Prostate gland (tissue), 2 donors: ENCODE data around the gene BRCA1. TPM values are rescaled to one million over a fixed set of nuclear protein-coding genes. Genes with fewer than 3 reads are reported as not detected.

Experiments
- DNase-seq: peaks from one replicate; pipeline ENCODE4 v3.0.0-alpha.2; 2019; ENCODE audit warnings: low spot score
- H3K27ac ChIP-seq, 2 donors: fragments of 200-600 bp; sonication (generic); 2 replicates each; pipeline ENCODE4 v1.5.1; 2017 to 2019
- H3K27me3 ChIP-seq: fragments of 200-600 bp; sonication (generic); replicated peaks from 2 replicates; pipeline ENCODE4 v1.5.1; 2019; ENCODE audit not compliant: insufficient read depth
- H3K36me3 ChIP-seq, 2 donors: fragments of 200-600 bp; sonication (generic); 1 replicate in 1 of 2; 2 replicates in 1 of 2; pipeline versions ENCODE4 v1.5.1 to v1.8.1; 2017 to 2019
- H3K4me1 ChIP-seq: fragments of 200-600 bp; sonication (generic); replicated peaks from 2 replicates; pipeline ENCODE4 v1.5.1; 2019
- H3K4me3 ChIP-seq, 2 donors: fragments of 200-600 bp; sonication (generic); 2 replicates each; pipeline ENCODE4 v1.5.1; 2017 to 2019
- H3K9me3 ChIP-seq: fragments of 200-600 bp; sonication (generic); 2 replicates; pipeline ENCODE4 v1.5.1; 2017
- POLR2A ChIP-seq: fragments of 450-650 bp; IDR thresholded peaks from one replicate; pipeline ENCODE4 v1.6.1; 2016; ENCODE audit warnings: antibody characterized with exemption, mild to moderate bottlenecking
- POLR2AphosphoS5 ChIP-seq: sonication (generic); formaldehyde crosslinking; IDR thresholded peaks from one replicate; pipeline ENCODE4 v1.6.1; 2017; ENCODE audit warnings: antibody characterized with exemption
- WGBS: methylation state at CpG from one replicate; pipeline ENCODE4 v1.1.5; 2018; 5-methylcytosine and 5-hydroxymethylcytosine counted together
- intact Hi-C: fragments of 100-400 bp; cut with DNase I; formaldehyde crosslinking; loops from one replicate; pipeline ENCODE4 v1.14.2; 2022
- total RNA-seq, 2 donors: library from RNA; depleted of rRNA; stranded (reverse); fragments of >200 nt; gene quantifications; one replicate each; pipeline ENCODE4 v1.1.0, GENCODE V29; 2016
- TF ChIP-seq, protein P1 (sequence below), 4 experiments: fragments of 200-600 bp in 2 of 4; fragments of 450-650 bp in 2 of 4; sonication (generic) in 2 of 4; IDR thresholded peaks; 1 replicate in 3 of 4; 2 replicates in 1 of 4; pipeline ENCODE4 v1.5.1; 2016 to 2019; ENCODE audit warnings: antibody characterized with exemption in 4 of 4, mild to moderate bottlenecking in 2 of 4, moderate library complexity in 2 of 4

The BRCA1 gene
- total RNA-seq, 2 donors from 2014 or later = 9.1 to 12.8 TPM

DNA sequence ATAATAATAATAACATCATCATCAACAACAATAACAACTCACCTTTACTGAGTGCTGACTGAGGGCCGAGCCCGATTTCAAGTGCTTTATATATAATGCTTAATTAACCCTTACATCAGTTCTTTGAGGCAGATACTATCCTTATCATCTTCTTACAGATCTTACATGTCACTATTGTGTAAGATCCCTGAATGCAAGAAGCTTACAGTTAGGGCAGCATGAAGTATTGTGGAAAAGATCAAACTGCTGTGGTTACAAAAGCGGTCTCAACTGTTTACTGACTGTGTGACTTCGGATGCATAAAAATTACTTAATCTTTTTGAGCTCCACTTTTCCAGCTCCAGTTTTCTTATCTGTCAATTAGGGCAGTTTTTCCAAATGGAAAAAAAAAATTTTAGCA lies 106.2 kb downstream of the BRCA1 start:
- Histone ChIP-seq H3K27ac (no peak overlapping the region), H3K9me3 (no peaks in the 10 kb centered on the region), H3K27me3 (no peaks in the 10 kb centered on the region), H3K4me1 (peaks cover 5% of the 10 kb centered on the region), H3K36me3 (no peaks in the 10 kb centered on the region), H3K4me3 (no peak overlapping the region)
- no peak for TF ChIP-seq POLR2A
- DNase-seq = no peak
- 61% methylated on average over 4 of the region's 4 CpGs for WGBS
- intact Hi-C loops = no loop called here

DNA sequence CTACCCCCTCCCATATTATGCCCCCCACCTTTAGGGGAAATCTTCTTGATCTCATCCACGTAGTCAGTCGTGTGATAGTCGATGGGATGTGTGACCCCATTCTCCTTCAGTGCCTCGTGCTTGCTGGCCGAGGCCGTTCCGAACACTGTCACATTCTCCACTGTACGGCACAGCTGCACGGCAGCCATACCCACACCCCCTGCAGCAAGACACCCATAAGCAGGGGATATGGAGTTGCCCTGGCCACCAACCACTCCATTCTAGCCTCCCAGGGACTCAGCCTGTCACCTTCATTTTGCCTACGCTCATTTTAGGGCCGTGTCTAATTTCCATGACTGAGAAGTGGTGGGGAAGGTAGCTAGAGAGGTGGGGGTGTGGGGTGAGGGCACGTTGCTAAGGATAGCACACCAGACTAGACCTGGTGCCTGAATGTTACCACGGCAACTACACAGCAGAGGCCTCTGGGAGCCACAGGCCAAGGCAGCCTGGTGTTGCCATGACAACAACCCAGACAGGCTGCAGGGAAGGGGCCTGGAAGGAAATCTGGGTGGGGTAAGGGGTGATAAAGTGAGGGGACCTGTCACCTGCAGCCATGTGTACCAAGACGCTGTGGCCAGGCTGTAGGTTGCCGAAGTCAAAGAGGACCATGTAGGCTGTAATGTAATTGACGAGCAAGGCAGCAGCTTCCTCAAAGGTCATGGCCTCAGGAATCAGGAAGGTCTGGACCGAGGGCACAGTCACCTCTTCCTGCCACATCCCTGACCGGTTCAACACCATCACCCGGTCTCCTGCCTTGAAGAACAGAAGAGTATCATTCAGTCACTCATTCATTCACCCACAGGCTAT lies 106.9 kb downstream of the BRCA1 start:
- Histone ChIP-seq H3K4me1 (peaks cover 5% of the 10 kb centered on the region), H3K27ac (no peak overlapping the region), H3K27me3 (no peaks in the 10 kb centered on the region), H3K9me3 (no peaks in the 10 kb centered on the region), H3K4me3 (no peak overlapping the region), H3K36me3 (no peaks in the 10 kb centered on the region)
- TF ChIP-seq, protein P1, sequence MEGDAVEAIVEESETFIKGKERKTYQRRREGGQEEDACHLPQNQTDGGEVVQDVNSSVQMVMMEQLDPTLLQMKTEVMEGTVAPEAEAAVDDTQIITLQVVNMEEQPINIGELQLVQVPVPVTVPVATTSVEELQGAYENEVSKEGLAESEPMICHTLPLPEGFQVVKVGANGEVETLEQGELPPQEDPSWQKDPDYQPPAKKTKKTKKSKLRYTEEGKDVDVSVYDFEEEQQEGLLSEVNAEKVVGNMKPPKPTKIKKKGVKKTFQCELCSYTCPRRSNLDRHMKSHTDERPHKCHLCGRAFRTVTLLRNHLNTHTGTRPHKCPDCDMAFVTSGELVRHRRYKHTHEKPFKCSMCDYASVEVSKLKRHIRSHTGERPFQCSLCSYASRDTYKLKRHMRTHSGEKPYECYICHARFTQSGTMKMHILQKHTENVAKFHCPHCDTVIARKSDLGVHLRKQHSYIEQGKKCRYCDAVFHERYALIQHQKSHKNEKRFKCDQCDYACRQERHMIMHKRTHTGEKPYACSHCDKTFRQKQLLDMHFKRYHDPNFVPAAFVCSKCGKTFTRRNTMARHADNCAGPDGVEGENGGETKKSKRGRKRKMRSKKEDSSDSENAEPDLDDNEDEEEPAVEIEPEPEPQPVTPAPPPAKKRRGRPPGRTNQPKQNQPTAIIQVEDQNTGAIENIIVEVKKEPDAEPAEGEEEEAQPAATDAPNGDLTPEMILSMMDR (IDR thresholded peaks at IDR 0.05) = no peak
- TF ChIP-seq POLR2AphosphoS5 = no peak
- TF ChIP-seq POLR2A = no peak
- DNase-seq = no peak
- intact Hi-C loops = no loop called here
- 67% methylated on average over 19 of the region's 19 CpGs for WGBS

DNA sequence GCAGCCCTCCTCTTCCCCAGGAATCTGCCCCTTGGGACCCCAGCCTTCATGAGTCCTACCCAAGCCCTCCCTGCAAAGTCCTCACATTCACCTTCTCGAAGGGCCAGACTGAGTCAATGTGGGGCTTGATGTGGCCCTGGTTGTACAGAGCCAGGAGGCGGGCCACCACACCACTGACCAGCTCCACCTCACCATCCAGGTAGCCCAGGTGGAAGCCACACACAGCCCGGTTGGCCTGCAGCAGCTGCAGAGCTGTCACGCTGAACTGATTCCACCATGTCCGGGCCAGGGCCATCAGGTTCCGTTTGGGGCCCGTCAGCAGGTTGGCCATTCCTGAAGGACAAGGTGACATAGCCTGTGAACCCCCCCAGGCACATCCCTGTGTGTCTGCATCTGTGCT lies 108.9 kb downstream of the BRCA1 start:
- no peaks in the 10 kb centered on the region for H3K27me3 ChIP-seq
- H3K4me3 ChIP-seq = no peak overlapping the region
- no peaks in the 10 kb centered on the region for H3K9me3 ChIP-seq
- H3K27ac ChIP-seq = peak overlapping the region; percentile 5 to 27
- WGBS = no CpG with 5 or more reads among the region's 7 CpGs
- TF ChIP-seq POLR2AphosphoS5 (no peak), POLR2A (no peak)
- TF ChIP-seq, protein P1 (IDR thresholded peaks at IDR 0.05) = no peak
- peaks cover 0 to 3% of the 10 kb centered on the region in 2 donors for H3K36me3 ChIP-seq
- intact Hi-C loops = no loop called here
- no peak for DNase-seq
- peaks cover 5% of the 10 kb centered on the region for H3K4me1 ChIP-seq

DNA sequence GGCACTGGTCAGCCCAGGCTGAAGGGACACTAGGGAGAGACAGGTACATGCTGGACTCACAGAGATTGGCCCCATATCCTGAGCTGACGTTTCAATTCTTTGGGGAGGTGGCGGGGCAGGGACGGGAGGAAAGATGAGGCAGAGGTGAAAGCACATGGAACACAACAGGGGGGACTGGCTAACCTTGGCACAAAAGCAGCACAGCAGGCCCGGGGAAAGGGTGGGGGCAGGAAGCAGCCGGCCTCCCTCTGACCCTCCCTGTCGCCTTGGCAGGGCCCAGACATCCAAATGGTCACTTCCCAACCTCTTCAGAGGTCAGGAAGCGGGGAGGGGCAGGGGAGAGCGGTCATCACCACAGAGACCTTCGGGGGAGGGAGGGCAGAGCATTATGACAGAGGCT lies 109.6 kb downstream of the BRCA1 start:
- H3K27ac ChIP-seq = peak overlapping the region; percentile 33 to 41
- H3K9me3 ChIP-seq = no peaks in the 10 kb centered on the region
- peak; percentile 30 for TF ChIP-seq POLR2AphosphoS5
- TF ChIP-seq, protein P1 (IDR thresholded peaks at IDR 0.05) = no peak
- no peak overlapping the region for H3K4me3 ChIP-seq
- intact Hi-C loops = no loop called here
- no peak for DNase-seq
- peaks cover 5% of the 10 kb centered on the region for H3K4me1 ChIP-seq
- 59% methylated on average over 9 of the region's 9 CpGs for WGBS
- peaks cover 0 to 3% of the 10 kb centered on the region in 2 donors for H3K36me3 ChIP-seq
- no peaks in the 10 kb centered on the region for H3K27me3 ChIP-seq

DNA sequence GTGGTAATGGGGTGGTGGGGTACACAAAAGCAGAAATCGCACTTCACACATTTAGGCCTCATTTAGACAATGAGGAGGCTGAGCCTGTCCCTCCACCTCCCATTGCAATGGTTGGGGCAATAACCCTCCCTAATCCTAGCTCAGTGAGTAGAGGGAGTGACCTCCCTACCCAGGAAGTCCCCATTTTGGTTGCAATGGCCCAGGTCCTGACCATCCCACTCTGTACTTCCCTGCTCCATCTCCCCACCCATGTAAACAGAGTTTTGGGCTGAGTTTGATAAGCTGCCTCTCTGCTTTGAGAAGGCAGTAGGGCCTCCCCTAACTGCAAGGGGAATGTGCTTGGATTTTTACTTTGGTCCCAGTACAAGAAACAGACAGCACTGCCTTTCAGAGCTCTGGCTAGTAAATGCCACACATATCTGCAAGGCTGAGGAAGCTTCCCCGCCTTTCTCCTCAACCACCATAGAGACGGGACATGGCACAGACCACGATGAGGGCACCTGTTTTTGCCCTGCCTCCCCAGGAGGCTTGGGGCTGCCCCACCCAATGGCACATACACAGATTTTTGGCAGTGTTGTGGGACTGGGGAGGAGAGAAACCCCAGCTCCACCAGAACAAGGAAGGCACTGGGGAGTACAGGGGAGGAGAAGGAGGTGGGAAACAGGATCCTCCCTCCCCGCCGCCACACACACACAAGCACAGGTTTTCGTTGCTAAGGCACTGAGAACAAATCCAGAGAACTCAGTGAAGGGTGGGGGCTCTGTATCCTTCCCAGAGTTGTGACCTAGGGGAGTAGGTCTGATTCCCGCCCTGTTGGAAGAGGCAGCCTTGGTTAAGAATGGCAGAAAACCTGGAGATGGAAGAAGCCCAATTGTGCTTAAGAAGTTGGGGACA lies 110.3 kb downstream of the BRCA1 start:
- Histone ChIP-seq H3K27ac (peak overlapping the region; percentile 33 to 41), H3K27me3 (no peaks in the 10 kb centered on the region), H3K36me3 (peaks cover 0 to 3% of the 10 kb centered on the region in 2 donors), H3K4me3 (no peak overlapping the region), H3K9me3 (no peaks in the 10 kb centered on the region), H3K4me1 (peaks cover 2% of the 10 kb centered on the region)
- intact Hi-C loops = no loop called here
- TF ChIP-seq POLR2A = no peak
- TF ChIP-seq POLR2AphosphoS5 = no peak
- TF ChIP-seq, protein P1 (IDR thresholded peaks at IDR 0.05) = no peak
- DNase-seq = no peak
- 76% methylated on average over 8 of the region's 8 CpGs for WGBS
